ENCODE results near the gene HSPB9.

DNA sequence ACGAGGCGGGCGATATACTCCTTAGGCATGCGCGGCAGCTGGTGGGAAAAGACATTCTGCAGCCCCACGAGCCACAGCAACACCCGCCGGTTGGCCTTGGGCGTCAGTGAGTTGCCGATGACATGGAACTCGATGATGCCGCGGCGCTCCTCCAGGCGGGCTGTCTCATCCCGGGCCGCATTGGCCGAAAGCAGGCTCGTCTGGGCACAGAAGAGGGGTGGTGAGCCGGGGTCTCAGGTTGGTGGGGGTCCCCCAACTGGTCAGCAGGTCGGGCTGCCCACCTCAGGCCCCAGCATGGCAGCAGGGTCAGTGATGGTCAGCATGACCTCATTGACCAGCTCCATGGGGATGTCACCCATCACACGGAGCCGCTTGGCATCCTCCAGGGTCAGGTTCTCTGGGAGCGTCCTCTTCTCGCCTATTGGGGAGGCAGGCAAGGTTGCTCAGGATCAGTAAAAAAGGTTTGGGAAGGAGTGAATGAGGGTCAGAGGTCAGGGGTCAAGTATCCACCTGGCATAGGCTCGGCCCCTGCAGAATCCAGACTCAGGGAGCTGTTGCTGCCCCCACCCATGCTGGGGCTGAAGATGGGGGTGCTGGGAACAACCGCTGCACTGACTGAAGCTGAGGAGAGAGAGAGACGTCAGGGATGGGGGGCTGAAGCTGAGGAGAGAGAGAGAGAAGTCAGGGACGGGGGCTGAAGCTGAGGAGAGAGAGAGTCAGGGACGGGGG is 5.0 kb upstream of the HSPB9 start:
- TF ChIP-seq CTCF (IDR thresholded peaks at IDR 0.05; ENCODE audit: insufficient read depth, low read depth, low read length) (no peak), EZH2 (IDR thresholded peaks at IDR 0.05; ENCODE audit: insufficient read depth, low read length) (no peak)
